T-helper 2 cell treated with Interferon-gamma antibody and Interleukin-4, amounts not matched to agents 5 μg/mL and 100 μg/mL, for 36 hours (primary cell): Measurements from ENCODE around the gene MLXIPL.
A peak's percentile ranks its signal among the peaks of the same experiment; 100 is the strongest.
"Not testable (repeated sequence)": the region's sequence is repeated elsewhere in the genome, so short reads cannot be mapped to it uniquely, and the experiment has no call there.

Source experiments
- DNase-seq: peaks from one replicate; pipeline ENCODE4 v3.0.0; 2021; ENCODE audit warnings: low spot score
- H3K27ac Mint-ChIP-seq: one replicate; pipeline ENCODE4 v1.8.0; 2021; ENCODE audit warnings: mild to moderate bottlenecking, mixed read lengths
- H3K27me3 Mint-ChIP-seq: one replicate; pipeline ENCODE4 v1.8.0; 2021; ENCODE audit warnings: low read depth, mixed read lengths
- H3K36me3 Mint-ChIP-seq: one replicate; pipeline ENCODE4 v1.8.0; 2021; ENCODE audit warnings: low read depth, mixed read lengths
- H3K4me1 Mint-ChIP-seq: one replicate; pipeline ENCODE4 v1.8.0; 2021; ENCODE audit warnings: low read depth, mixed read lengths
- H3K4me3 Mint-ChIP-seq: one replicate; pipeline ENCODE4 v1.8.0; 2022; ENCODE audit warnings: mild to moderate bottlenecking, moderate library complexity, mixed read lengths
- H3K9me3 Mint-ChIP-seq: one replicate; pipeline ENCODE4 v1.8.0; 2021; ENCODE audit warnings: mixed read lengths

The MLXIPL gene

GRCh38 chr7:73631558-73631957 is 7.2 kb upstream of the MLXIPL start:
- Mint-ChIP-seq H3K9me3 (no peaks in the 10 kb centered on the region), H3K27ac (no peak overlapping the region), H3K4me3 (no peak overlapping the region), H3K36me3 (no peaks in the 10 kb centered on the region), H3K4me1 (no peaks in the 10 kb centered on the region), H3K27me3 (peaks cover 36% of the 10 kb centered on the region)
- no peak for DNase-seq

- peaks cover 54% of the 10 kb centered on the region for H3K27me3 Mint-ChIP-seq
- H3K27ac Mint-ChIP-seq: no peak overlapping the region
- no peak for DNase-seq
- no peaks in the 10 kb centered on the region for H3K36me3 Mint-ChIP-seq
- H3K4me3 Mint-ChIP-seq: no peak overlapping the region
- H3K9me3 Mint-ChIP-seq: no peaks in the 10 kb centered on the region
- H3K4me1 Mint-ChIP-seq: peaks cover under 1% of the 10 kb centered on the region
Observed at GRCh38 chr7:73628504-73628903, 4.2 kb upstream of the MLXIPL start.

- Mint-ChIP-seq H3K4me1 (peaks cover 2% of the 10 kb centered on the region), H3K27ac (no peak overlapping the region), H3K27me3 (peaks cover 60% of the 10 kb centered on the region), H3K36me3 (no peaks in the 10 kb centered on the region), H3K4me3 (no peak overlapping the region), H3K9me3 (no peaks in the 10 kb centered on the region)
- no peak for DNase-seq
Observed at GRCh38 chr7:73626814-73627213, 2.5 kb upstream of the MLXIPL start.

GRCh38 chr7:73625276-73625675 is 954 bp upstream of the MLXIPL start:
- no peaks in the 10 kb centered on the region for H3K36me3 Mint-ChIP-seq
- DNase-seq: no peak
- H3K27ac Mint-ChIP-seq: no peak overlapping the region
- H3K4me3 Mint-ChIP-seq: no peak overlapping the region
- peaks cover 61% of the 10 kb centered on the region for H3K27me3 Mint-ChIP-seq
- H3K4me1 Mint-ChIP-seq: peaks cover 2% of the 10 kb centered on the region
- H3K9me3 Mint-ChIP-seq: no peaks in the 10 kb centered on the region

- no peaks in the 10 kb centered on the region for H3K9me3 Mint-ChIP-seq
Observed at GRCh38 chr7:73624669-73625001, 313 bp upstream of the MLXIPL start.

GRCh38 chr7:73622909-73623797 is 1.2 kb downstream of the MLXIPL start:
- no peak for DNase-seq
- H3K36me3 Mint-ChIP-seq: no peaks in the 10 kb centered on the region
- peak overlapping the region; percentile 12 for H3K4me3 Mint-ChIP-seq
- peaks cover 2% of the 10 kb centered on the region for H3K4me1 Mint-ChIP-seq
- no peak overlapping the region for H3K27ac Mint-ChIP-seq
- no peaks in the 10 kb centered on the region for H3K9me3 Mint-ChIP-seq
- H3K27me3 Mint-ChIP-seq: peaks cover 54% of the 10 kb centered on the region

More at GRCh38 chr7:73624669-73625001, 313 bp upstream of the MLXIPL start:
- no peak for DNase-seq
- Mint-ChIP-seq H3K27me3 (peaks cover 61% of the 10 kb centered on the region), H3K27ac (no peak overlapping the region), H3K4me1 (peaks cover 2% of the 10 kb centered on the region), H3K4me3 (no peak overlapping the region), H3K36me3 (no peaks in the 10 kb centered on the region)

- Mint-ChIP-seq H3K36me3 (no peaks in the 10 kb centered on the region), H3K9me3 (no peaks in the 10 kb centered on the region), H3K27ac (no peak overlapping the region), H3K4me1 (peaks cover 2% of the 10 kb centered on the region), H3K27me3 (peaks cover 49% of the 10 kb centered on the region), H3K4me3 (no peak overlapping the region)
- no peak for DNase-seq
Observed at GRCh38 chr7:73622527-73622908, 1.8 kb downstream of the MLXIPL start.

- Mint-ChIP-seq H3K4me3 (no peak overlapping the region), H3K27me3 (peaks cover 41% of the 10 kb centered on the region), H3K9me3 (no peaks in the 10 kb centered on the region), H3K4me1 (peaks cover 2% of the 10 kb centered on the region), H3K36me3 (no peaks in the 10 kb centered on the region), H3K27ac (no peak overlapping the region)
- no peak for DNase-seq
Observed at GRCh38 chr7:73621168-73622063, 2.9 kb downstream of the MLXIPL start.

GRCh38 chr7:73619394-73619793 is 4.9 kb downstream of the MLXIPL start:
- not testable (repeated sequence) for H3K27ac Mint-ChIP-seq, H3K4me1 Mint-ChIP-seq, H3K36me3 Mint-ChIP-seq, DNase-seq, H3K4me3 Mint-ChIP-seq, H3K9me3 Mint-ChIP-seq
- peaks cover 29% of the 10 kb centered on the region for H3K27me3 Mint-ChIP-seq

- H3K4me1 Mint-ChIP-seq: peaks cover 2% of the 10 kb centered on the region
- no peak for DNase-seq
- no peak overlapping the region for H3K27ac Mint-ChIP-seq
- peaks cover 32% of the 10 kb centered on the region for H3K27me3 Mint-ChIP-seq
- H3K36me3 Mint-ChIP-seq: no peaks in the 10 kb centered on the region
- no peak overlapping the region for H3K4me3 Mint-ChIP-seq
- no peaks in the 10 kb centered on the region for H3K9me3 Mint-ChIP-seq
Observed at GRCh38 chr7:73618538-73618937, 5.8 kb downstream of the MLXIPL start.

GRCh38 chr7:73617520-73617919 is 6.8 kb downstream of the MLXIPL start:
- not testable (repeated sequence) for H3K9me3 Mint-ChIP-seq, H3K4me1 Mint-ChIP-seq, DNase-seq, H3K27ac Mint-ChIP-seq, H3K36me3 Mint-ChIP-seq, H3K4me3 Mint-ChIP-seq
- H3K27me3 Mint-ChIP-seq: peaks cover 30% of the 10 kb centered on the region

GRCh38 chr7:73615886-73616285 is 8.4 kb downstream of the MLXIPL start:
- no peak overlapping the region for H3K4me3 Mint-ChIP-seq
- H3K9me3 Mint-ChIP-seq: no peaks in the 10 kb centered on the region
- H3K27ac Mint-ChIP-seq: no peak overlapping the region
- no peaks in the 10 kb centered on the region for H3K36me3 Mint-ChIP-seq
- H3K4me1 Mint-ChIP-seq: no peaks in the 10 kb centered on the region
- peaks cover 24% of the 10 kb centered on the region for H3K27me3 Mint-ChIP-seq
- no peak for DNase-seq

GRCh38 chr7:73614937-73615336 is 9.4 kb downstream of the MLXIPL start:
- H3K27ac Mint-ChIP-seq: not testable (repeated sequence)

More at GRCh38 chr7:73614937-73615336, 9.4 kb downstream of the MLXIPL start:
- H3K9me3 Mint-ChIP-seq, DNase-seq, H3K36me3 Mint-ChIP-seq, H3K4me3 Mint-ChIP-seq, H3K4me1 Mint-ChIP-seq: not testable (repeated sequence)
- peaks cover 24% of the 10 kb centered on the region for H3K27me3 Mint-ChIP-seq
